NCI-H2227 treated with DMSO at 0.1 percent for 48 hours (cell line): Measurements from ENCODE around the gene FRMPD3.
A peak's percentile ranks its signal among the peaks of the same experiment; 100 is the strongest.
"Not testable (repeated sequence)": the region's sequence is repeated elsewhere in the genome, so short reads cannot be mapped to it uniquely, and the experiment has no call there.

Experiments used
- DNase-seq: peaks from one replicate; lab custom pipeline; 2025; lab: John Stamatoyannopoulos, UW

Gene FRMPD3

GRCh38 chrX:107448998-107449835 lies at the start of gene FRMPD3:
FRMPD3 (plus strand) TSS chrX:107449652; CDS start chrX:107526589, 76,937 bp downstream.
- DNase-seq = peak; percentile 20

- no peak for DNase-seq
Measured at GRCh38 chrX:107420571-107420970, 28.9 kb upstream of the FRMPD3 start.

DNA sequence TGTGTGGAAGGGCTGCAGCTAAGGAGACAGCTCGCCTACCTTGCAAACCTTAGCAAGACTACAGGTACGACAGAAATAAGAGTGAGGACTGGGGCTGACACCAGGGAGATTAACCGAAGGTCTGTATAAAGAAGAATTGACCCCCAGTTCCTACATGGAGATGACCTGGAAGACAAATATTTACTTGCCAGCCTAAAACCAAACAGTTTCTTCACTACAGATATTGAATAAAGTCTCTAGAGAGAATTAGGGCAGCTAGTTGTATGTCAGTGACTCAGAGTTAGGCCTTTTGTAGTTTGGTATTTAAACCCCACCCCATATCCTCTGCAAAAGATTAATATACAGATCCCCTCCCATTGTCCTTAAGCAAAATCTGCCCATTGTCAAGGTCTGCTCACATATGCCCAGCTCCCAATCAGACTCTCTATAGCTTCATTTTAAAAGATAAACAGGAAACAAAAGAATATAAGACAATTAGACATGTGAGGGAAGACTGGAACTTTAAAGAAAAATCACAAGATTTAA lies 28.1 kb upstream of the FRMPD3 start:
- no peak for DNase-seq

- DNase-seq = no peak
Measured at GRCh38 chrX:107429090-107429489, 20.4 kb upstream of the FRMPD3 start.

- DNase-seq = no peak
Measured at GRCh38 chrX:107440187-107440586, 9.3 kb upstream of the FRMPD3 start.

DNA sequence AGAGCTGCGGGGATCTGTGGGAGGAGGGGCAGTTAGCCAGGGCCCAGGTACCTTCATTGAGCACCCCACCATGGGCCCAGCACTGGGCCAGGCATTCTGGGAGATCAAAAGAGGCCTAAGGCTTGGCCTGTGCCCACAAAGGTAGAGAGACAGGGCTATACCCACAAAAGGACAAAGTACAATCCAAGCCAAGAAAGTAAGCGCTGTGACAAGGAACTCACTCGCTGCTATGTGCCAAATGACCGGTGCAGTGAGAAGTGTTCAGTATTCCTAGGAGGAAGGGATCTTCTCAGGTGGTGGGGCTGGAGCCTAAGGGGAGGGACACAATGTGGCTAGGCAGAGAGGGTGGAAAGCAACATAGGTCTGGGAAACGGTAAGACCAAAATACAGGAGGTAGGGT lies 8.8 kb upstream of the FRMPD3 start:
- no peak for DNase-seq

GRCh38 chrX:107442914-107443527 lies 6.4 kb upstream of the FRMPD3 start:
- no peak for DNase-seq

- no peak for DNase-seq
Measured at GRCh38 chrX:107445146-107445545, 4.3 kb upstream of the FRMPD3 start.

- DNase-seq = no peak
Measured at GRCh38 chrX:107445631-107446030, 3.8 kb upstream of the FRMPD3 start.

- DNase-seq = no peak
Measured at GRCh38 chrX:107447642-107448041, 1.8 kb upstream of the FRMPD3 start.

- no peak for DNase-seq
Measured at GRCh38 chrX:107448625-107448997, 841 bp upstream of the FRMPD3 start.

DNA sequence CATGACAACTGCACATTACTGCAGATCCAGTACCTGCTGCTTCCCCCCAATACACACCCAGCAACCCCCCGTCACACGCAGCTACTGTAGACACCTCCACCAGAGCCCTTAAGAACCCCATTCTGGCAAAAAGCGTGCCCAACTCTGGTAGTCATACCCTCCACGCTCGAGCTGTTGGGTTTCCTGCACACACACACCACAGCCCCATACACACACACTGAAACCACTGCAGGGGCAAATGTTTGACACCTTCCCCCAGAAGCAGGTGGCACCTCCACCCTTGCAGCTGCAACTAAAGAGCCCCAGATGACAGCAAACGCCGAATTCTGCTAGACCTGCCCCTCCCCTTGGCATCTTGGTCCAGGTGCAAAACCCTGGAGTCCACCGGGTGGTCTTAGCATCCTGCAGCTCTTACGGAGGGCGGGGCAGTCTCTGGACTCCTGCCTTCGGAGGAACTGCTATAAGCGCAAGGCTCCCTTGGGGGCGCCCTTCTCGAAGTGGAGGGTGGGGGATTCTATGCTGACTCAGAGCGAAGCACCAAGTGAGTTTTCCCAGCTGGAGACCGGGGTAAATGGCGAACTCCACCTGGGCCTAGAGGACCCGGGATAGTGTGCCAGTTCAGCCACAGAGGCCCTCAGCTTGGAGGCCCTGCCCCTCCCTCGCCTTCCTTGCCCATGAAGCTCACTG lies 1.5 kb downstream of the FRMPD3 start:
- peak; percentile 4 for DNase-seq

GRCh38 chrX:107451731-107452130 lies 2.3 kb downstream of the FRMPD3 start:
- DNase-seq = peak; percentile 39

DNA sequence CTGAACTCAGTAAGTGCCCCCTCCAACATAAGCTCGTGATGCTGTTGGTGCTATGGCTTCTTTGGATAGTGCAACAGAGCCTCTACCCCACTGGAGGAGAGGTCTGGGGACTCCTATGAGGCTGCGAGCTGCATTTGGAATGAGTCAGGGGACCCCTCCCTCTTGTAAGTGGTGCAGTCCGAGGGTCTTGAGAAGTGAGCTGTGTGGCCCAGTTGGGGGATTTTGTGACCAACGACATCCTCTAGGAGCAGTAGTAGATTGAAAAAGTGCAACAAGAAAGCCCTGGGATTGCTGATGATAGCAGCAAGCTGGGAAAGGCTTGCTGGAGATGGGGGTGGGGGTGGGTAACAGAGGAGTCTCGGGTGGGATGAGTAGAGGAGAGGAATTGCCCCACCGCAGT lies 3.1 kb downstream of the FRMPD3 start:
- DNase-seq = no peak

DNA sequence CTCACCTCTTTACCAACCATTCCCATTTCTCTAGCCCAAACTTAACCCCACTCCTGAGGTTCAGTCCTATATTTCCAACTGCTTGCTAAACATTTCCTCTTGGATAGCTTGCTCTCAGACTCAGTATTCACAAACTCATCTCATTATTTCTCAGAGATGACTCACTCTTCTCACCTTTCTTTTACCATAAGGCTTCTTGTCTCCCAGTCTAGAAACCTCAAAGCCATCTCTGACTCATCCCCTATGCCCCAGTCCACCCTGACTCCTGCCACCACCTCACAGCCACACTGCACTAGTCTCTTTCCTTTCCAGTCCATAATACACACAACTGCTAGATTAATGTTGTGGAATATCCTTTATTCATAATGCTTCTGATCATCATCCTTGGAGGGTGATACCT lies 4.8 kb downstream of the FRMPD3 start:
- no peak for DNase-seq

DNA sequence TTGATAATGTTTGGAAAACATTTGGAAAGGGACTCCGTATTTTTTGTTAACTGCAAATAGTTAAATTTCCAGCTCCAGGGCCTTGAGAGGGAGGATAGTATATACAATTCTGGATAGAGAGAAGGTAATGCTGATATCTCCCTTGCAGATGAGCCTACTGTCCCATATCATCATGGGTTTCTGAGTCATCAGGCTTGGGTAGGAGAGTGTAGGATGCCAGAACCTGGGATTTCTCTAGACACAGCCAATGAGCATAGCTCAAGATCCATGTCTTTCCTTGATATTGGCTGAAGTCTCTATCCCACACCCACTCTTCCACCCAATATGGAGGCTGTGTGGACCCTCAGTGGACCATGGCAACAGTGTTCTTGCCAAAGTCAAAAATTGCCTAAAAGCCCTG lies 7.8 kb downstream of the FRMPD3 start:
- no peak for DNase-seq

- no peak for DNase-seq
Measured at GRCh38 chrX:107465932-107466620, 16.6 kb downstream of the FRMPD3 start.

DNA sequence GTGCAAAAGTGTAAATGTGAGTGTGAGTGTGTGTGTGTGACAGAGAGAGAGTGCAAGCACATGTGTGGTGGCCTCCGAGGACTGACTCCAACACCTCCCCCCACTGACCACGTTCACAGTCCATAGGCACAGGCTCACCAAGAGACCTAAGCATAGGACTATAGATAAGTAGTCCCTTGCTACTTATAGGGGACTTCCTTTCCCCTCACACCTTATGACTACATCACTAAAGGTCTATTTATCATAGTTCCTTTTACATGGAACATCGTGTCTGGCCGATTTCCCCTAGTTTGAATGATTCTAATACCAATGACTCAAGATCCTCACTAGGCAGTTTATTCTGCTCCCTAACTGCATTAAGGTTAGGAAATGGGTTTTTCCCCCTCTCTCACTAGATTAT lies 17.8 kb downstream of the FRMPD3 start:
- DNase-seq = no peak

DNA sequence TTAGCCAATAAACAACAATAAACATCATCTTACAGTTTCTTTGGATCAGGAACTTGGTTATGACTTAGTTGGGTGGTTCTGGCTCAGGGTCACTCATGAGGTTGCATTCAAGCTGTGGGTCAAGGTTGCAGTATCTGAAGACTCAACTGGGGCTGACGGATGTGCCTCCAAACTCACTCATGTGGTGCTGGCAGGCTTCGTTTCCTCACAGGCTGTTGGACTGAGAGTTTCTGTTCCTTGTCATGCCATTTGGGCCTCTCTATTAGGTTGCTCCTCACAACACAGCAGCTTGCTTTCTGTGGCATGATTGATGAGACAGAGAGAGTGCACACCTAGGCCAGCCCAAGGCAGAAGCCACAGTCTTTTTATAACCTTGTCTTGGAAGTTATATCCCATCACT lies 20.7 kb downstream of the FRMPD3 start:
- no peak for DNase-seq

GRCh38 chrX:107470971-107471370 lies 21.5 kb downstream of the FRMPD3 start:
- no peak for DNase-seq

GRCh38 chrX:107471420-107471819 lies 22.0 kb downstream of the FRMPD3 start:
- not testable (repeated sequence) for DNase-seq

GRCh38 chrX:107477406-107477805 lies 28.0 kb downstream of the FRMPD3 start:
- DNase-seq = no peak
